Liver (tissue), 3 donors: ENCODE measurements around the gene JAG2.

Experiments
- EGR1 ChIP-seq, 2 donors: IDR thresholded peaks; 2 replicates each; pipeline ENCODE4 v1.6.1; 2016 to 2018; ENCODE audit warnings: antibody characterized with exemption in 2 of 2, low read depth in 2 of 2
- FOXA1 ChIP-seq: IDR thresholded peaks from 2 replicates; pipeline ENCODE4 v1.6.1; 2016; ENCODE audit warnings: antibody characterized with exemption
- GABPA ChIP-seq, 2 donors: IDR thresholded peaks in 1 of 2; conservative IDR thresholded peaks in 1 of 2; 2 replicates each; pipeline ENCODE4 v1.6.1; 2016; ENCODE audit warnings: antibody characterized with exemption in 2 of 2, mild to moderate bottlenecking in 1 of 2, moderate library complexity in 1 of 2
- JUND ChIP-seq, 2 donors: IDR thresholded peaks; 2 replicates each; pipeline ENCODE4 v1.6.1; 2016; ENCODE audit warnings: antibody characterized with exemption in 2 of 2
- NR2F2 ChIP-seq: IDR thresholded peaks from 2 replicates; pipeline ENCODE4 v1.6.1; 2016; ENCODE audit warnings: antibody characterized with exemption
- RAD21 ChIP-seq, 2 donors: IDR thresholded peaks; 2 replicates each; pipeline ENCODE4 v1.6.1; 2016; ENCODE audit warnings: antibody characterized with exemption in 2 of 2, mild to moderate bottlenecking in 2 of 2
- RXRA ChIP-seq, 2 donors: IDR thresholded peaks; 2 replicates each; pipeline ENCODE4 v1.6.1; 2017 to 2018; ENCODE audit warnings: antibody characterized with exemption in 2 of 2, mild to moderate bottlenecking in 1 of 2
- SP1 ChIP-seq: IDR thresholded peaks from 2 replicates; pipeline ENCODE4 v1.6.1; 2018; ENCODE audit warnings: antibody characterized with exemption, mild to moderate bottlenecking
- TAF1 ChIP-seq: conservative IDR thresholded peaks from 2 replicates; pipeline ENCODE4 v1.6.1; 2016; ENCODE audit warnings: antibody characterized with exemption, mild to moderate bottlenecking
- TF ChIP-seq, protein P1 (sequence below): fragments of 150-350 bp; IDR thresholded peaks from 2 replicates; pipeline ENCODE4 v1.5.1; 2017; ENCODE audit warnings: improper control_type of control experiment, low read depth, low read length; ENCODE audit not compliant: missing input control
- TF ChIP-seq, protein P2 (sequence below): IDR thresholded peaks from 2 replicates; pipeline ENCODE4 v1.6.1; 2016; ENCODE audit warnings: antibody characterized with exemption, mild to moderate bottlenecking
- TF ChIP-seq, protein P3 (sequence below): IDR thresholded peaks from 2 replicates; pipeline ENCODE4 v1.6.1; 2016; ENCODE audit warnings: antibody characterized with exemption
- TF ChIP-seq, protein P4 (sequence below): IDR thresholded peaks from 2 replicates; pipeline ENCODE4 v1.6.1; 2016; ENCODE audit warnings: antibody characterized with exemption
- donor health status: healthy.
- donor health status: healthy.

DNA sequence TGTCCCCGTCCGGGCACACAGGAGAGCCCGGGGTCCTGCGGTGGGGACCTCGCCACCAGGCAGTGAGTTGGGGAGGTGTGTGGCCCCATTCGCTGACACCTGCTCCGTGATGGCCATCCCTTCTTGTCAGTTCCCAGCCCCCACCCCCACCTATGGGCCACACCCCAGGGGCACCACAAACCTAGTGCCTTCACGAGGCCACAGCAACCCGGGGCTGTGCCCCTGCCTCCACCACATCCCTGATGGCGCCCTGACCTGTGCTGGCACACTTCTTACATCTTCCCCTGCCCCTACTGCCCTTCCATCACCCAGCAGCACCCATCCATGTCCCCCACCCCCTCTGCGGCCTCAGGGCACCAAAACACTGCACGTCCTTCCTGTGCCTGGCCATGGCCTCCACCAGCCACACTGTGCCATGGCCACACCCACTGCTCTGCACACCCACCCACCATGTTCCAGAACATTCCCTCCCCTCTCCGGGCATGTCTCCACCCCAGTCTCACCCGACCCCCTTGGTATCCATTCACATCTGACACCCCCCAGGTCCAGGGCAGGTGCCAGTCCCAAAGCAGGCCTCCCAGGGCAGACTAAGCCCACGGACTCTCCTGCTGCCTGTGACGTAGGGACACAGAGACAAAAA is 24.4 kb downstream of the JAG2 start:
- TF ChIP-seq, protein P1, sequence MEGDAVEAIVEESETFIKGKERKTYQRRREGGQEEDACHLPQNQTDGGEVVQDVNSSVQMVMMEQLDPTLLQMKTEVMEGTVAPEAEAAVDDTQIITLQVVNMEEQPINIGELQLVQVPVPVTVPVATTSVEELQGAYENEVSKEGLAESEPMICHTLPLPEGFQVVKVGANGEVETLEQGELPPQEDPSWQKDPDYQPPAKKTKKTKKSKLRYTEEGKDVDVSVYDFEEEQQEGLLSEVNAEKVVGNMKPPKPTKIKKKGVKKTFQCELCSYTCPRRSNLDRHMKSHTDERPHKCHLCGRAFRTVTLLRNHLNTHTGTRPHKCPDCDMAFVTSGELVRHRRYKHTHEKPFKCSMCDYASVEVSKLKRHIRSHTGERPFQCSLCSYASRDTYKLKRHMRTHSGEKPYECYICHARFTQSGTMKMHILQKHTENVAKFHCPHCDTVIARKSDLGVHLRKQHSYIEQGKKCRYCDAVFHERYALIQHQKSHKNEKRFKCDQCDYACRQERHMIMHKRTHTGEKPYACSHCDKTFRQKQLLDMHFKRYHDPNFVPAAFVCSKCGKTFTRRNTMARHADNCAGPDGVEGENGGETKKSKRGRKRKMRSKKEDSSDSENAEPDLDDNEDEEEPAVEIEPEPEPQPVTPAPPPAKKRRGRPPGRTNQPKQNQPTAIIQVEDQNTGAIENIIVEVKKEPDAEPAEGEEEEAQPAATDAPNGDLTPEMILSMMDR, result no peak
- TF ChIP-seq, protein P2, sequence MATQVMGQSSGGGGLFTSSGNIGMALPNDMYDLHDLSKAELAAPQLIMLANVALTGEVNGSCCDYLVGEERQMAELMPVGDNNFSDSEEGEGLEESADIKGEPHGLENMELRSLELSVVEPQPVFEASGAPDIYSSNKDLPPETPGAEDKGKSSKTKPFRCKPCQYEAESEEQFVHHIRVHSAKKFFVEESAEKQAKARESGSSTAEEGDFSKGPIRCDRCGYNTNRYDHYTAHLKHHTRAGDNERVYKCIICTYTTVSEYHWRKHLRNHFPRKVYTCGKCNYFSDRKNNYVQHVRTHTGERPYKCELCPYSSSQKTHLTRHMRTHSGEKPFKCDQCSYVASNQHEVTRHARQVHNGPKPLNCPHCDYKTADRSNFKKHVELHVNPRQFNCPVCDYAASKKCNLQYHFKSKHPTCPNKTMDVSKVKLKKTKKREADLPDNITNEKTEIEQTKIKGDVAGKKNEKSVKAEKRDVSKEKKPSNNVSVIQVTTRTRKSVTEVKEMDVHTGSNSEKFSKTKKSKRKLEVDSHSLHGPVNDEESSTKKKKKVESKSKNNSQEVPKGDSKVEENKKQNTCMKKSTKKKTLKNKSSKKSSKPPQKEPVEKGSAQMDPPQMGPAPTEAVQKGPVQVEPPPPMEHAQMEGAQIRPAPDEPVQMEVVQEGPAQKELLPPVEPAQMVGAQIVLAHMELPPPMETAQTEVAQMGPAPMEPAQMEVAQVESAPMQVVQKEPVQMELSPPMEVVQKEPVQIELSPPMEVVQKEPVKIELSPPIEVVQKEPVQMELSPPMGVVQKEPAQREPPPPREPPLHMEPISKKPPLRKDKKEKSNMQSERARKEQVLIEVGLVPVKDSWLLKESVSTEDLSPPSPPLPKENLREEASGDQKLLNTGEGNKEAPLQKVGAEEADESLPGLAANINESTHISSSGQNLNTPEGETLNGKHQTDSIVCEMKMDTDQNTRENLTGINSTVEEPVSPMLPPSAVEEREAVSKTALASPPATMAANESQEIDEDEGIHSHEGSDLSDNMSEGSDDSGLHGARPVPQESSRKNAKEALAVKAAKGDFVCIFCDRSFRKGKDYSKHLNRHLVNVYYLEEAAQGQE, result no peak
- TF ChIP-seq, protein P3, sequence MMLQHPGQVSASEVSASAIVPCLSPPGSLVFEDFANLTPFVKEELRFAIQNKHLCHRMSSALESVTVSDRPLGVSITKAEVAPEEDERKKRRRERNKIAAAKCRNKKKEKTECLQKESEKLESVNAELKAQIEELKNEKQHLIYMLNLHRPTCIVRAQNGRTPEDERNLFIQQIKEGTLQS, result no peak
- TF ChIP-seq TAF1, result no peak
- TF ChIP-seq RXRA (IDR thresholded peaks at IDR 0.05), result no peak
- TF ChIP-seq, protein P4, sequence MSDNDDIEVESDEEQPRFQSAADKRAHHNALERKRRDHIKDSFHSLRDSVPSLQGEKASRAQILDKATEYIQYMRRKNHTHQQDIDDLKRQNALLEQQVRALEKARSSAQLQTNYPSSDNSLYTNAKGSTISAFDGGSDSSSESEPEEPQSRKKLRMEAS, result no peak
- TF ChIP-seq EGR1 (IDR thresholded peaks at IDR 0.05; ENCODE audit: low read depth in 2 of 2), result no peak
- no peak for TF ChIP-seq JUND (IDR thresholded peaks at IDR 0.05)
- no peak for TF ChIP-seq GABPA (IDR thresholded peaks at IDR 0.05 in 1 of 2, conservative IDR thresholded peaks at IDR 0.05 in 1 of 2)
- TF ChIP-seq NR2F2, result no peak
- no peak for TF ChIP-seq RAD21 (IDR thresholded peaks at IDR 0.05)
- no peak for TF ChIP-seq FOXA1
- no peak for TF ChIP-seq SP1
